GM18508 (cell line): ENCODE data around the gene GCNT2.
"Not testable (repeated sequence)": the region's sequence is repeated elsewhere in the genome, so short reads cannot be mapped to it uniquely, and the experiment has no call there.

Experiments used
- ATAC-seq: cut with Tn5 transposase; IDR thresholded peaks from one replicate; pipeline ENCODE4 v1.9.1; 2021; ENCODE audit warnings: moderate number of reproducible peaks; ENCODE audit not compliant: insufficient read depth, unreplicated experiment

GCNT2 gene

DNA sequence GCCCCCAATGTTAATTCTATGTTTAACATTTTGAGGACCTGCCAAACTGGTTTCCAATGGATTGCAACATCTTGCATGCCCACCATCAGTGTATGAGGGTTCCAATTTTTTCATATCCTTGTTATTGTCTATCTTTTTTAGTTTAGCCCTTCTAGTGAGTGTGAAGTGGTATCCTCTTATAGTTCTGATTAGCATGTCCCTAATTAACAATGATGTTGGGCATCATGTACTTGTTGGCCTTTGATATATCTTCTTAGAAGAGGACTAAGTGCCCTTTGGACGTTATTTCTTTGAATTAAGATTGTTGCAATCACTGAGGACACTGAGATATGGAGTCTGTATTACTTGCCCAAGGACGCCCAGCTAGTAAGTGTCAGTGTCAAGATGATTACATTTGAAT, 22.3 kb downstream of the GCNT2 start:
- ATAC-seq, result no peak

- ATAC-seq, result no peak
Measured at GRCh38 chr6:10545482-10545881, 24.3 kb downstream of the GCNT2 start.

GRCh38 chr6:10547809-10548208, 26.7 kb downstream of the GCNT2 start:
- ATAC-seq, result no peak

DNA sequence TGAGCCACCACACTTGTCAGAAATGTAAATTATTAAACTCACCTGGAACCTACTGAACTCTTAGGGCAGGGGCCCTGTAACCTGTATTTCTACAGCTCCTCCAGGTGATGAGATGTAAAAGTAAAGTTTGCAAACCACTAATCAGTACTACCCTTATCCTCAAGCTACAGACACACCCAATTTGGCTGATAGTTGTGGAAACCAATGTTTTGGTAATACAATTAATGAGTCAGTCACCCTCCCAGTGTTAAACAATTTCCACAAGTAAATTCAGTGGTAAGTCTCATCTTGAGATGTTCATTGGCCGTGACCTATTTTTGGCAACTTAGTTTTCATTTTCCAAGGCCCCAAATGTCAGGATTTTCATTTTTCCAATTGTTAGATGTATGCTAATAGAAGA, 29.6 kb downstream of the GCNT2 start:
- ATAC-seq, result no peak

DNA sequence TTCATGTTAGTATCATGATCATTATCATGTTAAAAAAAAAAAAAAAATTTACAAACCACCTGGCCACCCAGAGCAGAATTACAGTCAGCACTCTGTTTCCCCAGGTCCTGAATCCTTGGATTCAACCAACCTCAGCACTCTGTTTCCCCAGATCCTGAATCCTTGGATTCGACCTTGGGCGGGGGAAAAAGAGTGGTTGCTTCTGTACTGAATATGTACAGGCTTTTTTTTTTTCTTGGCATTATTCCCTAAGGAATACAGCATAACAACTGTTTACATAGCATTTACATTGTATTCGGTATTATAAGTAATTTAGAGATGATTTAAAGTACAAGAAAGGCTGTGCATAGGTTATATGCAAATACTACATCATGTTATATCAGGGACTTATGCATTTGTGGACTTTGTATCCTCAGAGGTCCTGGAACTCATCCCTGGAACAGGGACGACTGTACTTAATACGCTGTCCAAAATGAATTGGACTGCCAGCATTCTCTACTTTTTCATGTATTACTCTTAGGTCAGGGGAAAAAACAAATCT, 31.2 kb downstream of the GCNT2 start:
- no peak for ATAC-seq

GRCh38 chr6:10553871-10554270, 32.7 kb downstream of the GCNT2 start:
- no peak for ATAC-seq

- ATAC-seq, result no peak
Measured at GRCh38 chr6:10554826-10555225, 33.7 kb downstream of the GCNT2 start.

GRCh38 chr6:10555625-10556309, 34.6 kb downstream of the GCNT2 start:
- no peak for ATAC-seq

DNA sequence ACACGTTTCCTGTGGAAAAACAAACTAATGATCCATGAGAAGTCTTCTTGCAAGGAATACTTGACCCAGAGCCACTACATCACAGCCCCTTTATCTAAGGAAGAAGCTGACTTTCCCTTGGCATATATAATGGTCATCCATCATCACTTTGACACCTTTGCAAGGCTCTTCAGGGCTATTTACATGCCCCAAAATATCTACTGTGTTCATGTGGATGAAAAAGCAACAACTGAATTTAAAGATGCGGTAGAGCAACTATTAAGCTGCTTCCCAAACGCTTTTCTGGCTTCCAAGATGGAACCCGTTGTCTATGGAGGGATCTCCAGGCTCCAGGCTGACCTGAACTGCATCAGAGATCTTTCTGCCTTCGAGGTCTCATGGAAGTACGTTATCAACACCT, 35.4 kb downstream of the GCNT2 start:
- ATAC-seq, result no peak

DNA sequence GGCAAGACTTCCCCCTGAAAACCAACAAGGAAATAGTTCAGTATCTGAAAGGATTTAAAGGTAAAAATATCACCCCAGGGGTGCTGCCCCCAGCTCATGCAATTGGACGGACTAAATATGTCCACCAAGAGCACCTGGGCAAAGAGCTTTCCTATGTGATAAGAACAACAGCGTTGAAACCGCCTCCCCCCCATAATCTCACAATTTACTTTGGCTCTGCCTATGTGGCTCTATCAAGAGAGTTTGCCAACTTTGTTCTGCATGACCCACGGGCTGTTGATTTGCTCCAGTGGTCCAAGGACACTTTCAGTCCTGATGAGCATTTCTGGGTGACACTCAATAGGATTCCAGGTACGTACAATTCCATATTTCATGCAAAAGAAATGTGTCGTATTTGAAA, 35.8 kb downstream of the GCNT2 start:
- ATAC-seq, result no peak

DNA sequence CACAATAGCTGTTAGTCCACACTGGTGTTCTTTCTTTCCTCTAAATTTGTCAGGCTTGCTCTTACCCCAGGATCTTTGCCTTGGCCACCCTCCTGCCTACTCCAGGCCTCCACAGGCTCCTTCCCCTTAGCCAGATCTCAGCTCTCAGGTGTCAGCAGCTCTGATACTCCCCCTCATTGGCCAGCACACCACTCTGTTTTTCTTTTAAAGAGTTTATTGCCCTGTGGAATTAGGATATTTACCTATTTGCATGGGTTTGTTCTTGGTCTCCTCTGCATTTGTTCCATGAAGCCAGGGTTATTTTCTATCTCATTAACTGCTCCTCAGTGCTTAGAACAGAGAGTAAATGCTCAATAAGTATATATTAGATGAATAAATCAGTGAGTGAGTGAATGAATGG, 36.8 kb downstream of the GCNT2 start:
- ATAC-seq, result no peak

DNA sequence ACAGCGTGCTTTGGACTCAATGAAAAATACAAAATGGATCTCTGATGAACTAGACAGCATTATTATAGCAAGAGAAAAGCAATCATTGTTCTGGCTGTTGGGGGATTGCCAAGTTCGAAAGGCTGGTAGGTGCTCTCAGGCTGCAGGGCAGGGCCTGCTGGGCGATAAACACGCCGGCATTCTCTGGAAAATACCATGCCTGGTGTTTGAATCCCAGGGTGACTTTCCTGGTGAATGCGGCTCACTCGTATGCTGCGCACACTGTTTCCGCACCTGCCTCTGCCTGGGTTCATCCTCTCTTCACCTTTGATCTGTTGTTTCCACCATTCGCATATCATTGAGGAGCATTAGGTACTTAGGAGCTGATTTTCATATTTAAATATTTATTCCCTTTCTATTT, 37.4 kb downstream of the GCNT2 start:
- no peak for ATAC-seq

- no peak for ATAC-seq
Measured at GRCh38 chr6:10559522-10560152, 38.5 kb downstream of the GCNT2 start.

DNA sequence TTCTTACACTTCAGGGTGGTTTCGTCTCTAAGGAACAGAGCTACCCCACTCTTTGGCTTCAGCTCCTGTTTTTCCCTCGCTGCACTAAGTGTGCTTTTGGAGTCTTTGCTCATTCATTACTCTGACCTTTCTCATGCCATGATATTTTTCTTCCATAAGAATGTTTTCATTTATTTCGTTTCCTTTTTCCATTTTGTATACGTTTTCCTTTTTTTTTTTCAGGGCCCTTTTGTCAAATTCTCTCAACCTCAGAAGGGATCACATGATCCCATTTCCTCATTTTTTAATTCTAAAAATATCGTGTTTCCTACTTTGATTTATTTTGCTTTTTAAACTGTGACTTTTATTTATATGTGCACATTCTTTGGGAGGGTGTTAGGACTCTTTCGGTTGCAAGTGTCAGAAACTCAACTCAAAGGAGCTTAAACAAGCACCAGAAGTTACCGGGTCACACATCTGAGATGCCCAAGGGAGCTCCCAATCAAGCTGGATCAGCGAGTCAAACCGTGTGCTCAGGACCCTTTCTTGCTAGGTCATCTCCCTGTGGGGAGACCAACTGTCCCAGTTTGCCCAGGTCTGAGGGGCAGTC, 40.6 kb downstream of the GCNT2 start:
- ATAC-seq, result no peak

DNA sequence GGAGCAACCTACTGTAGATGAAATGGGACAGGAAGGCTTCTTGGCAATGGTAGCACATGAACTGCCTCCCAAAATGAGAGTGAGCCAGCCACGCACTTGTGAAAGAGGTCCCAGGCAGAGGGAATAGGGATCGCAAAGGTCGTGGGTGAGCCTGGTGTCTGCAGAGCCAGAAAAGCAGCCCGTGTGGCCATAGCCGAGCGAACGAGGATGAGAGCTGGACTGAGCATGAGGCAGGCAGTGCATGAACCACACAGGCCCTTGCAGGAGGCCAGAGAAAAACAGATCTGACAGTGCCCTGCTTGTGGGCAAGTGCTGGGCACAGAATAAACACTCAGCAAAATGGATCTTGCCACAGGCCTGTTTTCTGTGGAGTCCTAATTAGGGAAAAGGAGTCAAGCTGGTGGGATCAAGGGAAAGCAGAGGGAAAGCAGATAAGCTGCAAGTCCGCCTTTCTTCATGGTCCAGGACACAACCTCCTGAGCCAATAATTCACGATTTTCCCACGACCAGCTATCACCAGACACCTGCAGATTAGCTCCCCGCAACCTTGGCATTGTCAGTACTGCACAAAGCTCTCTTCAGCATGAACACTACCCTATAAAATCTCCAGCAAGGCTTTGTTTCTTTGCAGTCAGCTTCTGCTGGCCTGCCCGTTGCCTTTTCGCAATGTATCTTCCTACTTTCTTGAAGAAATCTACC, 44.0 kb downstream of the GCNT2 start:
- no peak for ATAC-seq

DNA sequence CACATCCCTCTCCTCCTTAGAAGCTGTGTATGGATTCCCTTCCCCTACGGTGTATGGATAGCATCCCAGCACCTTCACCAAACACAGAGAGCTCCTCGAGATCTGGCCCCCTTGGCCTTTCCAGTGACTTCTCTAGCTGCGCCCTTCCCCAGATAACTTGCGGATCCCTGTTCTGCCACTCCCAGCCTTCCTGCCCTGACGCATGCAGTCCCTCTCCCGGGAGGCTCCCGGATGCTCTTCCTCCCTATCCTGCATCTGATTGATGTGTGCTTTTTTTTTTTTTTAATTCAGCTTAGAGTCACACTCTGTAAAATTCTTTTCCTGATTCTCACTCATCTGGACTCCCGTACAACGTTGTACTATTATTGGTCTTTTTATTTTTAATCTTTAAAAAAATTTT, 44.8 kb downstream of the GCNT2 start:
- no peak for ATAC-seq

DNA sequence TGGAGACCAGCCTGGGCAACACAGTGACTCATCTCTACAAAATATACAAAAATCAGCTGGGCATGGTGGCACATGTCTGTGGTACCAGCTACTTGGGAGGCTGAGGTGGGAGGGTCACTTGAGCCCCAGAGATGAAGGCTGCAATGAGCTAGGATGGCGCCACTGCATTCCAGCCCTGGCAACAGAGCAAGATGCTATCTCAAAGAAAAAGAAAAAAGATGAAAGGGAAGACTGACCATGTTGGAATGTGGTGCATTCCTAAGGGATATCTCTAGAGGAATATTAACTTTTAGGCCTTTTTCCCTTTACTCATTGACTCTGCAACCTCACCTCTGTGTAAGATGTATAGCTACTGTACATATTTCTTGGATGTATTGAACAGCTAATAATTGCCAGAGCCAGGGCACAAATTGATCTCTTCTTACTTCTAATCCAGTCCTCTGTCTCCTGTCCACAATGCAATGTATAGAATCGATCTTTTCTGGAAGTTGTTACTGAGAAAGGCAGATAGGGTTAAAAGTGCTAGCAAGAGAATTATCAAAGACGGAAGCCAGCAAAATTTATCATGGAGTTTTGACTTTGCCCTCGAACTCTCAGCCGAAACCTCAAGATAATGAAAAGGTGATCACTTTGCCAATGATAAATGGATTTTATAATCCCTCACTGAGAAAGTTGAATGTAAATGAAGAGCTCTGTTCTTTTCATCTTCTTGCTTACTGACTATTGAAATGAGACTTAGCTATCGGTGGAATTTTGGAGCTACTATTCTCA, 46.3 kb downstream of the GCNT2 start:
- no peak for ATAC-seq

GRCh38 chr6:10569392-10570127, 48.4 kb downstream of the GCNT2 start:
- no peak for ATAC-seq

DNA sequence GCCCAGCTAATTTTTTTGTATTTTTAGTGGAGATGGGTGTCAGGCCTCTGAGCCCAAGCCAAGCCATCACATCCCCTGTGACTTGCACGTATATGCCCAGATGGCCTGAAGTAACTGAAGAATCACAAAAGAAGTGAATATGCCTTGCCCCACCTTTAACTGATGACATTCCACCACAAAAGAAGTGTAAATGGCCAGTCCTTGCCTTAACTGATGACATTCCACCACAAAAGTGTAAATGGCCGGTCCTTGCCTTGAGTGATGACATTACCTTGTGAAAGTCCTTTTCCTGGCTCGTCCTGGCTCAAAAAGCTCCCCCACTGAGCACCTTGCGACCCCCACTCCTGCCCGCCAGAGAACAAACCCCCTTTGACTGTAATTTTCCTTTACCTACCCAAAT, 54.4 kb downstream of the GCNT2 start:
- ATAC-seq, result not testable (repeated sequence)

DNA sequence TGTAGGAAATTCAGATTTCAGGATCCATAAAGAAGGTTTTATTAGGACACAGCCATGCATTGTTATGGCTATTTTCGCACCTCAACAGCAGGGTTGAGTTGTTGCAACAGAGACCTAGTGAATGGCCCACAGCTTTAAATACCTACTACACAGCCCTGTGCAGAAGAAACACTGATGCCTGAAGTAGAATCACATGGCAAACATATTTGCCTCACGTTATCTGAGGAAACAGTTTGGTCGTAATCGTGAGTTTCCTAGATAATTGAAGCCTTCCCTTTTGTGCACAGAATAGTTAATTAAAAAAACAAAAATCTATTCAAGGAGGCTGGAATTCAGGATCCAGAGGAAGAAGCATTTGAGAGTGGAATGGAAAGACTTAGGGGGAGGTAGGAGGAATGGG, 55.1 kb downstream of the GCNT2 start:
- ATAC-seq, result no peak
